AML-193 (cell line): ENCODE results near the gene GOLGA7B.

ENCODE experiments used
- DNase-seq, 2 experiments: peaks; one replicate each; lab custom pipeline; 2025; lab: John Stamatoyannopoulos, UW

Gene GOLGA7B

GRCh38 chr10:97868134-97868685 lies 18.6 kb downstream of the GOLGA7B start:
- no peak for DNase-seq

DNA sequence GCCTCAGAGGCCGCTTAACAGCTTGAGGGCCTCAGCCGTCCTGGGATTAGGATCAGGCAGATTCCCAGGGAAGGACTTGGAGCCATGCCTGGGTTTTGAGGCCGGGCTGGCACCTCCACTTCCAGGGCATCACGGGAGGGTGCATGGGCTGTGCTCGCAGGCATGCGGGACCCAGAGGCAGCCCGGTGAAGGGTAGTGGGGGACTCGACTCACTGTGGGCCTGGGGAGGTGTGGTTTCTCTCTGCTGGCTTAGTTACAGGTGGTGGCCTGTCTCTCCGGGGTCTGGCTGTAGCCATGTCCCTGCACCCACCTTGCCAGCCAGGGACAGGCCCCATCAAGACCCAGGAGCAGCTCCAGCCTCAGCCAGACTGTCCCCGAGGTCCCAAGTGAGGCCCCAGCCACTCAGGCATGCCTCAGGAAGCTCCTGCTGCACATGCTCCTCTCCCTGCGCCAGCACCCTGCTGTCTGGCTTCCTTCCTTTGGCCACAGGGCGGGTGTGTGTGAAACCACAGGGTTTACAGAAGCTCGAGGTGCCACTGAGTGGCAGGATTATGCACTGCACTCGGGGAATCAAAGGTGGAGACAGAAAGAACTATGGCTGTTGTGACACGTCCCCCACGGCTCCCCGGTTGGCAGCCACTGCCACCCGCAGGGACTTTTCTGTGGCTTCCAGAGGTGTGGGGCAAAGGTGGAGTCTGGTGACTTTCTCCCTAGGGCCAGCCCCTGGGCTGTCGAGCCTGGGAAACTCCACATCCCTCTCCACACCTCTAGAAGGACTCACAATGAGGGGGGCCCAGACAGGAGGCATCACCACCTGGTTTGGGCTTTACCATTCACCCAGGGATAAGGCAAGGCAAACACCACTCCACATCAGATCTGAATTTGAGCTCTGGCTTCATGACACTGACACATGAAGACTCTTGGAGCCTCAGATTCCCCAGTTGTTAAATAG lies 19.7 kb downstream of the GOLGA7B start:
- peak; percentile 80 to 87 for DNase-seq

DNA sequence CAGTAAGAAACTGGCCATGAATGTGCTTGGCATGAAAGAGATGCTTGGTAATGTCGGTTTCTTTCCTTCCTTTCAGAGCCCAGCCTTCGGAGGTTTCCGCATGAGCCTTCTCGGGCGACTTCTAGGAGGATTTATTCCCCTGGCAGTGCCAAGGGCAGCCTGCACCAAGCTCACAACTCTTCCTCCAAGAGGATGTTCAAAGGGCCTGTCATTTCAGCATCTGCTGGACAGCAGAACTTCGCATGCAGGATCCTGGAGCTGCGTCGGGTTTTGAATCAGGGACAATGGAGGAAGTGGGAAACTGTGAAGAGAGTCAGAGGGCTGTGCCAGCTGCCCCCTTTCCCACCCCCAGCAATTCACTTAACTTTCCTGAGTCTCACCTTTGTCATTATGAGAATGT lies 21.3 kb downstream of the GOLGA7B start:
- DNase-seq, result no peak

- no peak for DNase-seq
Measured at GRCh38 chr10:97873569-97873968, 23.9 kb downstream of the GOLGA7B start.

- no peak for DNase-seq
Measured at GRCh38 chr10:97874332-97874731, 24.7 kb downstream of the GOLGA7B start.

DNA sequence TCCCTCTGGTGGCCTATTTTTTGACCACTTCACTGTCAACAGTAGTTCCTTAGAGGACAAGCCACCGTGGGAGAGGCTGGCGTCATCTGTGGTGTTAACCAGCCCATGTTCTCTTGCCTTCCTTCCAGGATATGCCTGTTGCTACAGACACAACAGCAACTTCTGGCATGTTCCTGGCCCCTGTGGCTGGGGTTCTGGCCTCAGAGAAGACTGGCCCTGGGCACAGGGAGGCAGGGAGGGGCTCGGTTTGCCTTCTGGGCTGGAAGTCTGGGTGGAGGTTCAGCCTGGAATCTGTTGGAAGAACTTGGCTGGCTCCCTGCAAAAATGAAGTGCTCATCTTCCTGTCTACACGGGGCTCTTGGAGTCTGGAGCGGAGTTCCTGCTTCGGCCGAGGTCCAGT lies 25.7 kb downstream of the GOLGA7B start:
- DNase-seq, result no peak

GRCh38 chr10:97876402-97876801 lies 26.8 kb downstream of the GOLGA7B start:
- no peak for DNase-seq

GRCh38 chr10:97879241-97879640 lies 29.6 kb downstream of the GOLGA7B start:
- DNase-seq, result no peak

DNA sequence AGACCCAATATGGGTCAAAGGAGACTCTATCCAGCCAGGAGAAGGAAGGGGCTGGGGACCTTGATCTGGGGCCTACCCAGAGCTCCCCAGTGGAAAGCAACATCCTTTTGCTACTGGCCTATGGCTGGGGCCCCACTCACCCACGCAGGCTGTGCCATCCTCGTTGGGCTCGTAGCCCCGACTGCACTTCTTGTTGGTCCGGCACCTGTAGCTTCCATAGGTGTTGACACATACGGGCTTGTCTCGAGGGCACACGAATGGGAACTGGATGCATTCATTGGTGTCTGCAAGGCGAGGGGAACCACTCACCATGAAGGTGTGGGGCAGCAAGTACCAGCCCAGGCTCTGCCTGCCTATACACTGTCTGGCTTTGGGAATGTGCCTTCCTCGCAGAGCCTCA lies 30.5 kb downstream of the GOLGA7B start:
- DNase-seq, result no peak

DNA sequence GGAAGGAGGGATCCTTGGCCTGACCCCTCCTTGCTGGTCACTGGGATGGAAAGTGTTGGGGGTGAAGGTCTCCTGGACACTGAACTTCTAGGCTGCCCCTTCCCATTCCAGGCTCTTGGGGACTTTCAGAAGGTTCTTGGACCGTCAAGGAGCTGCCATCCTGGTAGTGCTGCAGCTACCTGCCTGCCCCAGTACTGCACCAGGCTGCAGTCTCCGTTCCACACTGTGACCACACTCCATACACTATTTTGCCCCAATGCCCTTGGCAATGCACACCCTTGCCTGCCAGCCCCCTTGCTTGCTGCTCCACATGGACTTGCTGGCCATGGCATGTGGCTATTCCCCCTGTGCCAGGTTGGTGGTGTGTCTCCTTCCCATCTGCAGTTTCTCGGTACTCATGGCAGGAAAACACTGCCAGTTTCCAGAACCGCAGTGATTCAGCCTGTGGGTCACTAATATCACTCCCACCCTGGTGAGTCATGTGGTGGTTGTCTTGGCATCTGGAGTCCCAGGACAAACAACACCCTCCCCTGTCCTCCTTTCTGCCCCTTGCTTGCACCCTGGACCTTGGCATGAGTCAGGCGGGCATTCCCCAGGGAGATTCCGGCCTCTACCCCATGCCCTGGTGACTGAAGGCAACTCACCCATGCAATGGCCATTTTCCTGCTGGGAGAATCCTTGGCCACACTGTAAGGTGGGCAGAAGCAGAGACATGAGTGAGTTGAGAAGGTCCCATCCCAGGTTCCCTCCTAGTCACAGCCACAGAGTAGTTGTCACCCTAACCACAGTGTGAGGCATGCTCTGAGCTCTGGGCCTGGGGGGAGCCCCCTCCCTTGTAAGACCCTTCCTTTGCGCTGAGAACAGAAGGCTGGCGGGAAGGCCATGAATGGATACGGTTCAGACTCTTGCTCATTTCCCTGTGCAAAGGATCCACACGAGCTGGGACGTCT lies 32.8 kb downstream of the GOLGA7B start:
- DNase-seq, result no peak

DNA sequence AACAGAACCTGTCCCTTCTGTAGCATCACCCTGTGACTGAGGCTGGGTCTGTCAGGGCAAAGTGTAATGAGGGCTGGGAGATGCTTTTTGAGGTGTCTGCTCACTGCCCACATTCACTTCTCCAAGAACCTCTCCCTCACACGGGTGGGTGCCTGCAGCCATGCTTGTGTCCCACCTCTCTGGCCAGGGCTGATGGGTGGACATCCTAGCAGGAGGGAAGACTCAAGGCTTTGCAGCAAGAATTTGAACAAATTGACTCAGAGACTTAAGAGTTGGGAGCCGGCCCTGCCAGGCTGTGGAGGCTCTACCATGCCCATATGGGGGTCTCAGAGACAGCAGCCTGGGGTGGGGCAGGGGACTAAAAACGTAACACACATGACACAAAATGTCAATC lies 33.4 kb downstream of the GOLGA7B start:
- no peak for DNase-seq

GRCh38 chr10:97886286-97886685 lies 36.6 kb downstream of the GOLGA7B start:
- DNase-seq, result no peak

- no peak for DNase-seq
Measured at GRCh38 chr10:97887399-97887798, 37.8 kb downstream of the GOLGA7B start.

DNA sequence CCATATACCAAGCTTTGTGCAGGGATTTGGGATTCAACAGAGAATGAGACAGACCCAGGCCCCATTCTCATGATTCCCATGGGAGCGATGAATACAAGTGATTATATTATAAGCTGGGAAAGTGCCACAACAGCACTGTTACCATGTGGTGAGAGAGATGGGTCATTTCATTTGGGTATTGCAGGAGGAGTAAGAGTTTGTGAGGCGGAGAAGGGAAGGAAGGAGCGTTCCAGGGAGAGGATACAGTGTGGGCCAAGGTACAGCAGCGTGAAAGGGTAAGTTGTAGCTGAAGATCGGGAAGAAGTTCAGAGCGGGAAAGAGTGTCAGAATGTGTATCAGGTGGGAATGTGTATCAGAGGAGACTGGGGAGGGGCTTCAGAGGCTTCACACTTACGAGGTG lies 38.5 kb downstream of the GOLGA7B start:
- no peak for DNase-seq

GRCh38 chr10:97888641-97889262 lies 39.1 kb downstream of the GOLGA7B start:
- no peak for DNase-seq

DNA sequence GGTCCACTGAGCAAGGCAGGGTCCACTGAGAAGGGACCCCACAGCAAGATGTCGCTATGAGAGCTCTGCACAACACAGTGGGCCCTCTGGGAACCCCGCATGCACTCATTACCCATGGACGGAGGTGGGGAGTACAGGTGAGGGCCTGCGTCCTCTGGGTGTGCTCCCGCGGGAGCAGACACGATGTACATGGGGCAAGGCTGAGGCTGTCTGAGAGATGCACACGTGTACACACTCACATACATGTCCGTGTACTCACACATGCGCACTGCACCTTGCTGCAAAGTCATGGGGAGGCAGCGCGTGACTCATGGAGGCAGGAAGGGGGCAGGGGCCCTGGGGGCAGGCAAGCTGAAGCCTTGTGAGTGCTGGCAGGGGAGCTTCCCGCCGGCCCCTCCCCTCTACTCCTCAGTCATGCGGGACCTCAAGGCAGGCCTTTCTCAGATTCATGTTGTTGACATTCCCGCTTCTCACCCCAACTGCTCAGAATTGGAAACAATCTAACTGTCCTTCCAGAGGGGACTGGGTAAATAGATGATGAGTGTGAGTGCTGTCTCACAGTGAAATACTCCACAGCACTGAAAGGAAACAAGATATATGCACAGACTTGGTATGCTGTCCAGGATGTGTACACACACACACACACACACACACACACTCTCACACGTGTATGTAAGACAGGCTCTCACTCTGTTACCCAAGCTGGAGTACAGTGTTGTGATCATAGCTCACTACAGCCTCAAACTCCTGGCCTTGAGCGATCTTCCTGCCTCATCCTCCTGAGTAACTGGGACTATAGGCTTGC lies 40.0 kb downstream of the GOLGA7B start:
- no peak for DNase-seq

DNA sequence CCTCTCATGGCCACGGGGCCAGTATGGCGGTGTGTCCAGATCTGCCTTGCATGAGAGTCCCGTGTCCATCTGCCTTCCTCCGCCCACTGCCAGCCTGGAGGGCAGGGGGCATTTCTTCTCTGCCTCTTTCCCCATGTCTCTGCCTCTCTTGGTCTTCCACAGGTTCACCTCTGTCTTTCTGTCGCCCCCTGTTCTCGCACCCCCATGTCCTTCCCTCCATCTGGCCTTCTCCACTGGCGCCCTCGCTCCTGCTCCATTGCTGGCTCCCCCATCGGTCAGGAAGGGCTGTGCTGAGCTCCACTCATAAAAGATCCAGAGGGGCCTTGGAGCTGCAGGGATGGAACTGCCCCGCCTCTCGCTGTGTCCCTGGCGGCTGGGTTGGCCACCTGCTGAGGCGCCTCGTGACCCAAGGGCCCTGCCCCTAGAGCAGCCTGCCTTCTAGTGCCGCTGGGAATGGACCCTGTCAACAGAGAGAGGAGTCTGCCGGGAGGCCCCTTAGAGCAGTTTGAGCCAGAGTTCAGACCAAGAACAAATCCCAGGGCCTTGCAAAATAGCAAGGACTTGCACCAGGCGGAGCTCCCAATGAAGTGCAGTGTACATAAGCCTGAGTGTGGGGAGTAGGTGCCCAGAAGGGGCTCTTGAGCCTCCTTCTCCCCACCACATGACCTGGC lies 42.0 kb downstream of the GOLGA7B start:
- DNase-seq, result no peak

DNA sequence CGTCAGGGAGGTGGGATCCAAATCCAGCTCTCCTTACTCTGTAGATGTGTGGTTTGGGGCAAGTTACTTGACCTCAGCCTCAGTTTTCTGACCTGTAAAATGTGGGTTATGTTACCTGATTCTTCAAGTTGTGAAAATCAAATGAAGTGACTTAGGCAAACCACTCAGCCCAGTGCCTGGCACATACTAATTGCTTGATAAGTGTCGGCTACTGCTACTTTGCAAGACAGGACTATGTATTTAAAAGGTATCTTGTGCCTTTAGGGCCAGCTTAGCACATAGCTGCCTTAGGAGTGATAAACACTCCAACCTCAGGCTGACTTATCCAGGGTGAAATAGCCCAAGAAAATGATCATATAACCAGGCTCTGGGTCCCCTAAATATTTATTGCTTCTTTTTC lies 42.9 kb downstream of the GOLGA7B start:
- DNase-seq, result no peak

DNA sequence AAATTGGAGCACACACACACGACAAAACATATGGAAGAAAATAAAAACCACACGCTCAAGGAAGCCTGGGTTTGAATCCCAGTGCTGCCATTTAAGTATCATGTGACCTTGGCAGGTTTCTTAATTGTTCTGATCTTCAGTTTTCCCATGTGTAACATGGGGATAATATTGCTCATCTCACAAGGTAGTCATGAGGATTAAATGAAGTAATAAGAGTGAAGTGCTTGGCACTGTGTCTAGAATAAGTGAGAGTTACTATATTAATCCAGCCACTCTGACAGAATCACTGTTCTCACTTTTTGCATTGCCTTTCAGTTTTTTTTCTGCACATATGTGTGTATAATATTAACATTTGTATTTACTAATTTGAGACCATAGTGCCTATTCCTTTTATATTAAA lies 43.3 kb downstream of the GOLGA7B start:
- no peak for DNase-seq

- DNase-seq, result no peak
Measured at GRCh38 chr10:97894092-97894491, 44.4 kb downstream of the GOLGA7B start.

DNA sequence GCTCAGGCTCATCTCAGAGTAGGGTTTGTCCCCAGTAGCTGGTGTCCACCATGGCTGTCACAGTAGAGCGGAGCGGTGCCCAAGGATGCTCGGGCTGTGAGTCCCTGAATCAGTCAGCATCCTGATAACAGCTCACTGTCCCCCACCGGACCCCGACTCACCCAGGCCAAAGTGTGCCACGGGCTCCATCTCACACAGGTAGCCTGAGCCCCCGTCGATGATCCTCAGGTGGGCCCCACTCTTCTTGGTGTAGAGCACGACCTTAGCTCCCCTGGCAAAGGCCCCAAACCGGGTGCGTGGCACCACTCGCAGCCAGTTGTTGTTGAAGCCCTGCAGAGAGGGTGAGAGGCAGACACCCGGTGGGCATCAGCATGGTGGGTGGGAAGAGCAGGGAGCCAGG lies 45.4 kb downstream of the GOLGA7B start:
- no peak for DNase-seq
